ENCODE measurements around the gene CCT6A.

Gene CCT6A

GRCh38 chr7:56051053-56051338 is 569 bp upstream of the CCT6A start:
- Histone ChIP-seq H3K79me2 (peaks cover 18% of the 10 kb centered on the region), H3K4me1 (peaks cover 8% of the 10 kb centered on the region), H3K27ac (peak overlapping the region; percentile 87), H3K9ac (peak overlapping the region; percentile 70), H2AFZ (peak overlapping the region; percentile 93), H3K27me3 (ENCODE audit: control insufficient read depth, insufficient read depth, low read length) (no peaks in the 10 kb centered on the region), H3K36me3 (ENCODE audit: control insufficient read depth, insufficient read depth, low read length) (no peaks in the 10 kb centered on the region), H3K4me3 (ENCODE audit: low read depth, low read length) (peak overlapping the region; percentile 97), H3K4me2 (ENCODE audit: low read length) (peak overlapping the region; percentile 99), H3K9me3 (ENCODE audit: control insufficient read depth, low read length) (no peaks in the 10 kb centered on the region)
- TF ChIP-seq CTCF (IDR thresholded peaks at IDR 0.05), result no peak

- Histone ChIP-seq H3K27ac (no peak overlapping the region), H3K36me3 (ENCODE audit: control insufficient read depth, insufficient read depth, low read length) (no peaks in the 10 kb centered on the region), H3K9ac (no peak overlapping the region), H3K9me3 (ENCODE audit: control insufficient read depth, low read length) (no peaks in the 10 kb centered on the region), H3K4me1 (peaks cover 8% of the 10 kb centered on the region), H3K4me3 (ENCODE audit: low read depth, low read length) (no peak overlapping the region), H3K27me3 (ENCODE audit: control insufficient read depth, insufficient read depth, low read length) (no peaks in the 10 kb centered on the region), H3K4me2 (ENCODE audit: low read length) (no peak overlapping the region), H3K79me2 (peaks cover 18% of the 10 kb centered on the region), H2AFZ (no peak overlapping the region)
- TF ChIP-seq CTCF (IDR thresholded peaks at IDR 0.05), result no peak
Measured at GRCh38 chr7:56053379-56053778, 1.8 kb downstream of the CCT6A start.

GRCh38 chr7:56053993-56054392 is 2.4 kb downstream of the CCT6A start:
- H3K27ac ChIP-seq, result no peak overlapping the region
- no peaks in the 10 kb centered on the region for H3K36me3 ChIP-seq (ENCODE audit: control insufficient read depth, insufficient read depth, low read length)
- TF ChIP-seq CTCF (IDR thresholded peaks at IDR 0.05), result no peak

DNA sequence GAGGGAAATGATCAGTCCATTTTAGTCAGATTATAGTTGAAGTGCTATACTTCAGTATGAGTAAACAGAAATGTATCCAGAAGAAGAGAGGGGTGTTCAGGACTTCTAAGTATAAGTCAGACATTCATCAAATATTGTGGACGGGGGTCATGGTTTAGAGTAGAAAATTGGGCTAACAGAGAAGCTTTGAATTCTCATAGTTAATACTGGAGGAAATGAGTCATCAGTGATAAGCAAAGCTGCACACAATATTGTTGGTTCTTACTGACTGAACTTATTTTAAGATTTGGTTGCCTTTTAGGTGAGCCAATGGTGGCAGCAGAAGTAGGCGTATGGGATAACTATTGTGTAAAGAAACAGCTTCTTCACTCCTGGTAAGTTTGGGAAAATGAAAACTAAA is 10.8 kb downstream of the CCT6A start:
- Histone ChIP-seq H3K27ac (peak overlapping the region; percentile 44), H3K9ac (no peak overlapping the region)
- TF ChIP-seq CTCF (IDR thresholded peaks at IDR 0.05), result no peak

More at GRCh38 chr7:56053993-56054392, 2.4 kb downstream of the CCT6A start:
- no peaks in the 10 kb centered on the region for H3K9me3 ChIP-seq (ENCODE audit: control insufficient read depth, low read length)
- no peak overlapping the region for H3K4me3 ChIP-seq (ENCODE audit: low read depth, low read length)
- H3K4me2 ChIP-seq (ENCODE audit: low read length), result no peak overlapping the region
- H3K79me2 ChIP-seq, result peaks cover 18% of the 10 kb centered on the region
- H3K27me3 ChIP-seq (ENCODE audit: control insufficient read depth, insufficient read depth, low read length), result no peaks in the 10 kb centered on the region
- H2AFZ ChIP-seq, result no peak overlapping the region
- peaks cover 8% of the 10 kb centered on the region for H3K4me1 ChIP-seq
- H3K9ac ChIP-seq, result no peak overlapping the region

GRCh38 chr7:56063500-56063881 is 11.9 kb downstream of the CCT6A start:
- H3K9me3 ChIP-seq (ENCODE audit: control insufficient read depth, low read length), result no peaks in the 10 kb centered on the region

More for the DNA sequence above, 10.8 kb downstream of the CCT6A start:
- H3K36me3 ChIP-seq (ENCODE audit: control insufficient read depth, insufficient read depth, low read length), result no peaks in the 10 kb centered on the region
- H3K27me3 ChIP-seq (ENCODE audit: control insufficient read depth, insufficient read depth, low read length), result no peaks in the 10 kb centered on the region
- peaks cover 15% of the 10 kb centered on the region for H3K4me1 ChIP-seq
- H3K4me2 ChIP-seq (ENCODE audit: low read length), result no peak overlapping the region
- no peak overlapping the region for H2AFZ ChIP-seq
- no peak overlapping the region for H3K4me3 ChIP-seq (ENCODE audit: low read depth, low read length)
- H3K79me2 ChIP-seq, result no peaks in the 10 kb centered on the region
- no peaks in the 10 kb centered on the region for H3K9me3 ChIP-seq (ENCODE audit: control insufficient read depth, low read length)

More at GRCh38 chr7:56063500-56063881, 11.9 kb downstream of the CCT6A start:
- Histone ChIP-seq H3K4me1 (peaks cover 15% of the 10 kb centered on the region), H2AFZ (peak overlapping the region; percentile 84), H3K27ac (peak overlapping the region; percentile 64), H3K9ac (no peak overlapping the region), H3K36me3 (ENCODE audit: control insufficient read depth, insufficient read depth, low read length) (no peaks in the 10 kb centered on the region), H3K27me3 (ENCODE audit: control insufficient read depth, insufficient read depth, low read length) (no peaks in the 10 kb centered on the region), H3K4me2 (ENCODE audit: low read length) (peak overlapping the region; percentile 80), H3K79me2 (no peaks in the 10 kb centered on the region), H3K4me3 (ENCODE audit: low read depth, low read length) (peak overlapping the region; percentile 85)
- no peak for TF ChIP-seq CTCF (IDR thresholded peaks at IDR 0.05)

Data from parathyroid adenoma (tissue), 2 donors.